Measurements from ENCODE around the gene CCR2.
"Not testable (repeated sequence)": the region's sequence is repeated elsewhere in the genome, so short reads cannot be mapped to it uniquely, and the experiment has no call there.

The CCR2 gene

DNA sequence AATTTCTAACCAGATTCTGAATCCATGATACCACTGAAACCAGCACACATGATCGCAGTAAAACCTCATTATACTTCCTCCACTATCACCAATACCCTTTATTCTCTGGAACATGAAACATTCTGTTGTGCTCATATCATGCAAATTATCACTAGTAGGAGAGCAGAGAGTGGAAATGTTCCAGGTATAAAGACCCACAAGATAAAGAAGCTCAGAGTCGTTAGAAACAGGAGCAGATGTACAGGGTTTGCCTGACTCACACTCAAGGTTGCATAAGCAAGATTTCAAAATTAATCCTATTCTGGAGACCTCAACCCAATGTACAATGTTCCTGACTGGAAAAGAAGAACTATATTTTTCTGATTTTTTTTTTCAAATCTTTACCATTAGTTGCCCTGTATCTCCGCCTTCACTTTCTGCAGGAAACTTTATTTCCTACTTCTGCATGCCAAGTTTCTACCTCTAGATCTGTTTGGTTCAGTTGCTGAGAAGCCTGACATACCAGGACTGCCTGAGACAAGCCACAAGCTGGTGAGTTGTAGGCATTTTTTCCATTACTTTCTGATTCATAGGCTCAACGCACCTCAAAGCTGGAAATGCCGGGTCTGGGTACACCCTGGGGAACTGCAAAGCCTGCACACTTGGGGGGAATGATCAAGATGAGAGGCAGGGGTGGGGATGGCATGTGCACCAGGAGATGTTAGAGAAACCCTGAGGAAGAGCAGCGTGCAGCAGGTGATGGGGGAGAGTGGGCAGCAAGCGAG, at the start of gene CCR2:
Gene CCR2, plus strand, starts transcription at position 465 of the 764 bp plus-strand sequence. CDS start 3,417 bp downstream, outside the sequence.
- Histone ChIP-seq H2AFZ (ENCODE audit: low read length, unreplicated experiment) (no peak within 1 kb of the TSS), H3K4me1 (ENCODE audit: control insufficient read depth, insufficient read depth, low read length, unreplicated experiment) (no peaks in the 10 kb centered on the region), H3K4me3 (ENCODE audit: low read depth, low read length) (no peak within 1 kb of the TSS), H3K36me3 (ENCODE audit: insufficient read depth, low read length) (no peaks in the 10 kb centered on the region), H3K79me2 (ENCODE audit: control insufficient read depth, insufficient read depth, low read length, unreplicated experiment) (no peaks in the 10 kb centered on the region), H3K27ac (ENCODE audit: low read depth, low read length) (no peak within 1 kb of the TSS), H3K27me3 (ENCODE audit: insufficient read depth, low read length) (peaks cover 99% of the 10 kb centered on the region)

DNA sequence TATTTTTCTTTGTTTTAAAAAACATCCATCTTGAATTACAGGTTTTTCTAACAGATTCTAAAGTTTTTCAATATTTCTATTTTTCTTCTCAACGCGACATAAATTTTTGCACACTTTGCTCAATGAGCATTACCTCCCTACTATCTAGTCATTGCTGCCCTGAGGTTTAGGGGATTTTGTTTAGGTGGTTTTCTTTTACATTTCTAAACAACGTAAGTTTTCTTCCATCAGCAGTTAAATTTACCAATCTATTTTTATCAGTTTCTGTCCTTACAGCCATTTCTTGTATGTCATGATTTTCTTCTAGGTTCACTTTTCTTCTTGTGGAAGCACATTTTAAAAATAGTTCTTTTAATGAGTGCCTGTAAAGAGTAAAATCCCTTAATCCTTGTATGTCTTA, 49.2 kb upstream of the CCR2 start:
- no peak overlapping the region for H3K4me3 ChIP-seq (ENCODE audit: low read depth, low read length)
- H3K27ac ChIP-seq (ENCODE audit: low read depth, low read length) = no peak overlapping the region
- H2AFZ ChIP-seq (ENCODE audit: low read length, unreplicated experiment) = no peak overlapping the region
- no peaks in the 10 kb centered on the region for H3K36me3 ChIP-seq (ENCODE audit: insufficient read depth, low read length)
- no peaks in the 10 kb centered on the region for H3K79me2 ChIP-seq (ENCODE audit: control insufficient read depth, insufficient read depth, low read length, unreplicated experiment)
- H3K27me3 ChIP-seq (ENCODE audit: insufficient read depth, low read length) = peaks cover 74% of the 10 kb centered on the region
- H3K4me1 ChIP-seq (ENCODE audit: control insufficient read depth, insufficient read depth, low read length, unreplicated experiment) = no peaks in the 10 kb centered on the region

GRCh38 chr3:46312991-46313390, 40.9 kb upstream of the CCR2 start:
- Histone ChIP-seq H3K36me3 (ENCODE audit: insufficient read depth, low read length) (no peaks in the 10 kb centered on the region), H3K27ac (ENCODE audit: low read depth, low read length) (no peak overlapping the region), H2AFZ (ENCODE audit: low read length, unreplicated experiment) (no peak overlapping the region), H3K4me1 (ENCODE audit: control insufficient read depth, insufficient read depth, low read length, unreplicated experiment) (no peaks in the 10 kb centered on the region), H3K27me3 (ENCODE audit: insufficient read depth, low read length) (peaks cover 76% of the 10 kb centered on the region), H3K4me3 (ENCODE audit: low read depth, low read length) (no peak overlapping the region), H3K79me2 (ENCODE audit: control insufficient read depth, insufficient read depth, low read length, unreplicated experiment) (no peaks in the 10 kb centered on the region)

GRCh38 chr3:46314517-46314916, 39.4 kb upstream of the CCR2 start:
- no peaks in the 10 kb centered on the region for H3K36me3 ChIP-seq (ENCODE audit: insufficient read depth, low read length)
- no peak overlapping the region for H2AFZ ChIP-seq (ENCODE audit: low read length, unreplicated experiment)
- no peak overlapping the region for H3K27ac ChIP-seq (ENCODE audit: low read depth, low read length)
- H3K4me1 ChIP-seq (ENCODE audit: control insufficient read depth, insufficient read depth, low read length, unreplicated experiment) = no peaks in the 10 kb centered on the region
- H3K4me3 ChIP-seq (ENCODE audit: low read depth, low read length) = no peak overlapping the region
- H3K27me3 ChIP-seq (ENCODE audit: insufficient read depth, low read length) = peaks cover 68% of the 10 kb centered on the region
- no peaks in the 10 kb centered on the region for H3K79me2 ChIP-seq (ENCODE audit: control insufficient read depth, insufficient read depth, low read length, unreplicated experiment)

DNA sequence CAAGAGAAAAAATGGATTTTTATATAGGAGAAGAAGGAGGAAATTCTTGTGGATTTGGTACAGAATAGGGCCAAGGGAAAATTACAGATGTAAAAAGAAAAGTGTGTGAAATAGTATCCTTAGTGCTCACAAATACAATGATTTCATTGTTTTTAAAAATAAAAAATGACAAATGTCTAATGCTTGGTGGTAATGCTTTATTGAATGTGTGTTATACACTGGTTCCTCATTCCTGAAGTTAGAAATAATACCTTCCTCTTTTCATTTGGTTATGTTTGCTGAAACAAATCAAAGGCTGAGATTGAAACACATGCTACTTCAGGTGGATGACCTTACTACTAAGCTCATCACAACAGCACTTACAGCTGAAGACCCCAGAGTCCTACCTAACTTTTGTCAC, 37.7 kb upstream of the CCR2 start:
- no peak overlapping the region for H3K4me3 ChIP-seq (ENCODE audit: low read depth, low read length)
- no peaks in the 10 kb centered on the region for H3K4me1 ChIP-seq (ENCODE audit: control insufficient read depth, insufficient read depth, low read length, unreplicated experiment)
- no peak overlapping the region for H2AFZ ChIP-seq (ENCODE audit: low read length, unreplicated experiment)
- H3K27me3 ChIP-seq (ENCODE audit: insufficient read depth, low read length) = peaks cover 67% of the 10 kb centered on the region
- no peaks in the 10 kb centered on the region for H3K36me3 ChIP-seq (ENCODE audit: insufficient read depth, low read length)
- H3K27ac ChIP-seq (ENCODE audit: low read depth, low read length) = no peak overlapping the region
- H3K79me2 ChIP-seq (ENCODE audit: control insufficient read depth, insufficient read depth, low read length, unreplicated experiment) = no peaks in the 10 kb centered on the region

DNA sequence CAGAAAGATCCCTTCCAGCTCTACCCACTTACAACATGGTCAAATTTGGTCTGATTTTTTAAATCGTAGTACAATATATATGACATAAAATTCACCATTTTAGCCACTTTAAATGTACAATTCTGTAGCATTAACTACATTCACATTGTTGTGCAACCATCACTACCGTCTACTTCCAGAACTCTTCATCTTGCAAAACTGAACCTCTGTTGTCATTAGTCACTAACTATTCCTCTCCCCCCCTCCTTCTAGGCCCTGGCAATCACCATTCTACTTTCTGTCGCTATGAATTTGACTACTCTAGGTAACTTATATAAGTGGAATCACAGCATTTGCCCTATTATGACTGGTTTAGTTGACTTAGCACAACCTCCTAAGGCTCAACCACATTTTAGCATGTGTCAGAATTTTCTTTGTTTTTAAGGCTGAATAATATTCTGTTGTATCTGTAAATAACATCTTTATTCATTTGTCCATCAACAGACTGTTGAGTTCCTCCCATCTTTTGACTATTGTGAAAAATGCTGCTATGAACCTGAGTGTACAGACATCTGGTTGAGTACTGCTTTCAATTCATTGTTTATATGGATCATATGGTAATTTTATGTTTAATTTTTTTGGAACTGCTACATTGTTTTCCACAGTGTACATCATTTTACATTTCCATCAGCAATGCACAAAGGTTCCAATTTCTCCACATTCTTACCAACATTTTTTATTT, 35.5 kb upstream of the CCR2 start:
- H3K27ac ChIP-seq (ENCODE audit: low read depth, low read length) = no peak overlapping the region
- peaks cover 70% of the 10 kb centered on the region for H3K27me3 ChIP-seq (ENCODE audit: insufficient read depth, low read length)
- H2AFZ ChIP-seq (ENCODE audit: low read length, unreplicated experiment) = no peak overlapping the region
- H3K36me3 ChIP-seq (ENCODE audit: insufficient read depth, low read length) = no peaks in the 10 kb centered on the region
- H3K79me2 ChIP-seq (ENCODE audit: control insufficient read depth, insufficient read depth, low read length, unreplicated experiment) = no peaks in the 10 kb centered on the region
- H3K4me1 ChIP-seq (ENCODE audit: control insufficient read depth, insufficient read depth, low read length, unreplicated experiment) = no peaks in the 10 kb centered on the region
- no peak overlapping the region for H3K4me3 ChIP-seq (ENCODE audit: low read depth, low read length)

DNA sequence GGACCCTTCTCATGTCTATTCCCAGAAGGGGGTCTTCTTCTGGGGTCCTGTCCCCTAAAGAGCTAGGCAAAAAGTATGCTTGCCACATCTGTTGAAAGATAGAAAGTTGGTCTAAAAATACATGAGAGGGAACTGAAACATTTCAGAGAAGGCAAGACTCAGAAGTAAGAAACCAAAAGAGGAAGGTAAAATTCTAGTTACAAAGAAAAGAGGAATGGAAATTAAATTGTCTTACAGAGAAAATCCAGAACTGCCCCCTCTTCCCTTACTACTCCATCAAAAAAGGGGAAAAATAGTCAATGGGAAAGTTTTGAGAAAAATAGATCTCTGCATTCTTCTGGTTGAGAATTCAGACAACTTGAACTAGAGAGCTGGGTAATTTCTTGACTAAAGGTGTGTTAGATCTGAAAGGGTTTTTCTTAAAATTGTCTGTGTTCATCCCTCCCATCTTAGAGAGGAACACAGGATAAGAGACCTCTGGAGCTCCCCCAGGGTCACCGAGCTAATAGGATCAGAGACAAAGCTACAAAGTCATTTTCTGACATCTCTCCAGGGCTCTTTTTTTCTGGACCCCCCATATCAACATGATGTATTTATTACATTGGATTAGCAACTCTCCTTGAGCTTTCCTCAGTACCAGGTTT, 32.3 kb upstream of the CCR2 start:
- Histone ChIP-seq H3K27ac (ENCODE audit: low read depth, low read length) (no peak overlapping the region), H3K36me3 (ENCODE audit: insufficient read depth, low read length) (no peaks in the 10 kb centered on the region), H2AFZ (ENCODE audit: low read length, unreplicated experiment) (no peak overlapping the region), H3K79me2 (ENCODE audit: control insufficient read depth, insufficient read depth, low read length, unreplicated experiment) (no peaks in the 10 kb centered on the region), H3K4me1 (ENCODE audit: control insufficient read depth, insufficient read depth, low read length, unreplicated experiment) (no peaks in the 10 kb centered on the region), H3K27me3 (ENCODE audit: insufficient read depth, low read length) (peaks cover 75% of the 10 kb centered on the region), H3K4me3 (ENCODE audit: low read depth, low read length) (no peak overlapping the region)

- Histone ChIP-seq H3K36me3 (ENCODE audit: insufficient read depth, low read length) (no peaks in the 10 kb centered on the region), H3K79me2 (ENCODE audit: control insufficient read depth, insufficient read depth, low read length, unreplicated experiment) (no peaks in the 10 kb centered on the region), H3K27me3 (ENCODE audit: insufficient read depth, low read length) (peaks cover 70% of the 10 kb centered on the region), H2AFZ (ENCODE audit: low read length, unreplicated experiment) (no peak overlapping the region), H3K27ac (ENCODE audit: low read depth, low read length) (no peak overlapping the region), H3K4me3 (ENCODE audit: low read depth, low read length) (no peak overlapping the region), H3K4me1 (ENCODE audit: control insufficient read depth, insufficient read depth, low read length, unreplicated experiment) (no peaks in the 10 kb centered on the region)
Measured at GRCh38 chr3:46324036-46324435, 29.9 kb upstream of the CCR2 start.

DNA sequence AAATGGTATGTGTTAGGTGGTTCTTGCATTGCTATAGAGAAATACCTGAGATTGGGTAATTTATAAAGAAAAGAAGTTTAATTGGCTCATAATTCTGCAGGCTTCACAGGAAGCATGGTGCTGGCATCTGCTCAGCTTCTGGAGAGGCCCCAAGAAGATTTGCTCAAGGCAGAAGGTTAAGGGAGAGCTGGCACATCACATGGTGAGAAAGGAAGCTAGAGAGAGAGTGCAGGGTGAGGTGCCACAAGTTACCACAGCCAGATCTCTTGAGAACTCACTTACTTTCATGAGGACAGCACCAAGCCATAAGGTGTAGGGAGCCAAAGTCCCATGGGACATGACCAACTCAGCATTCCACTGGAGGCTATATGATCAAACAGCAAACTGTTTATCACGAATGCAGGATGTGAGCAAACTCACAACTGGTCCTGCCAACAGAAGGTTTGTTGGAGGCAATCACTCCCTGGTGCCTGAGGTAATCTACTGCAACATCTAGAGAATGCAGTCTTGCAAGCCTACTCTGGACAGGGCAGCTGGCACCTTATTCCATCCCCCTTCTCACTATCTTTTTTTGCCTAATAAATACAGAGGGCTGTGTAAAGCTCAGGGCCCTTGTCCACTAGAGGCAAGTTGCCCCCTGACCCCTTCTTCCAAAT, 28.1 kb upstream of the CCR2 start:
- Histone ChIP-seq H3K27me3 (ENCODE audit: insufficient read depth, low read length) (peaks cover 63% of the 10 kb centered on the region), H3K27ac (ENCODE audit: low read depth, low read length) (no peak overlapping the region), H3K4me1 (ENCODE audit: control insufficient read depth, insufficient read depth, low read length, unreplicated experiment) (no peaks in the 10 kb centered on the region), H3K36me3 (ENCODE audit: insufficient read depth, low read length) (no peaks in the 10 kb centered on the region), H2AFZ (ENCODE audit: low read length, unreplicated experiment) (no peak overlapping the region), H3K79me2 (ENCODE audit: control insufficient read depth, insufficient read depth, low read length, unreplicated experiment) (no peaks in the 10 kb centered on the region), H3K4me3 (ENCODE audit: low read depth, low read length) (no peak overlapping the region)

DNA sequence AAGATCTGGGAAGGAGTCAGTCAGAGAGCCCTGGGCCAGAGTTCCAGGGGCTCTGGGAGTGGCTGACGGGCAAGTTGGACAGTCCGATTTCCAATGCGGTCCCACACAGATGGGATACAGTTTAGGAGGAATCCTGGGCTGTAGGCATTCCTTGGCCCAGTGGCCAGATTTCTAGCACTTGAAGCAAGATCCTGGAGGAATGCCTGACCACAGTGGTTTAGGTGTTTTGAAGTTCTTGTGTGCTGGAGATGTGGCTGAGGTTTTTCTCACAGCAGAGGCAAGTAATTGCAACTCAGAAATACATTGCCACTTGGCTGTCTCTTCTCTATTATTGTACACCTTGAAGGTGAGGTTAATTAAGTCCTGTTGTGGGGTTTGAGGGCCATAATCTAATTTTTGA, 23.2 kb upstream of the CCR2 start:
- peaks cover 57% of the 10 kb centered on the region for H3K27me3 ChIP-seq (ENCODE audit: insufficient read depth, low read length)
- H3K4me3 ChIP-seq (ENCODE audit: low read depth, low read length); H3K79me2 ChIP-seq (ENCODE audit: control insufficient read depth, insufficient read depth, low read length, unreplicated experiment); H2AFZ ChIP-seq (ENCODE audit: low read length, unreplicated experiment); H3K4me1 ChIP-seq (ENCODE audit: control insufficient read depth, insufficient read depth, low read length, unreplicated experiment); H3K27ac ChIP-seq (ENCODE audit: low read depth, low read length); H3K36me3 ChIP-seq (ENCODE audit: insufficient read depth, low read length): not testable (repeated sequence)
